Measurements from ENCODE around the gene SLC13A4. TPM values are rescaled to one million over a fixed set of nuclear protein-coding genes. Genes with fewer than 3 reads are reported as not detected.

SLC13A4 gene
- total and polyA plus RNA-seq, 2 of the 13 experiments (the other 11 are each of a cell fraction or from before 2014, with no cell fraction given) = 0.04 TPM; not detected in 1

DNA sequence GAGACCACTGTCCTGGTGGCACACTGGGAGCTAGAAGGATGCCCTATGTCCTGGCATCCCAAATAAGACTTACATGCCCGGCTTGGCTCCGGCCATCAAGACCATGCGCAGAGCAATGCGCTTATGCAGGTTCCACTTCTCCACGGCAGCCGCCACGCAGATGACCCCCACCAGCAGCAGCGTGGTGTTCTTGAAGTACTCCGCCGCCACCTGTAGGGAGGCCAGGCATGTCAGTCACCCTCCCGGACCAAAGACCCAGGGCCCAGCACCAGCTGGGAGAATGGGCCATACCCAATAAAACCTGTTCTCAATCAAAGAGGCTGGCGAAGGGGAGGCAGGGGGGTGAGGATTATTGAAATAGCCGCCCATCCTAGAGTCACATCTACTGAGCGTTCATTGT is 19.9 kb downstream of the SLC13A4 start:
- intact Hi-C loops (cut with micrococcal nuclease; ENCODE audit: unreplicated experiment) = no loop called here
- ATAC-seq (peak; percentile 43; the same call in 2 of the 3 replicates), FAIRE-seq (no peak), DNase-seq (ENCODE audit: low spot score) (no peak)
- Histone ChIP-seq H3K9me3 (ENCODE audit: low read length) (no peaks in the 10 kb centered on the region), H3K4me1 (ENCODE audit: insufficient read depth, low read length) (peaks cover 29% of the 10 kb centered on the region), H4K20me1 (ENCODE audit: insufficient read depth, low read length) (no peaks in the 10 kb centered on the region), H3K36me3 (replicated peaks in 1 of 2; ENCODE audit: control insufficient read depth in 1 of 2, insufficient read depth in 2 of 2, low read length in 2 of 2) (no peaks in the 10 kb centered on the region), H3K9ac (ENCODE audit: insufficient read depth, low read depth, low read length) (no peak overlapping the region), H3K27me3 (ENCODE audit: control insufficient read depth in 1 of 2, insufficient read depth in 2 of 2, low read length in 2 of 2) (peaks cover 0 to 10% of the 10 kb centered on the region in 2 experiments; a peak in 4 of 5 replicates), H3K4me2 (ENCODE audit: low read depth, low read length) (no peak overlapping the region), H3K79me2 (ENCODE audit: insufficient read depth, low read length) (no peaks in the 10 kb centered on the region), H2AFZ (ENCODE audit: low read length) (no peak overlapping the region), H3K27ac (ENCODE audit: extremely low read length, insufficient read depth, low read length) (no peak overlapping the region), H3K4me3 (replicated peaks in 1 of 3; ENCODE audit: insufficient read depth in 1 of 3, low read depth in 2 of 3, low read length in 3 of 3) (no peak overlapping the region)
- in situ Hi-C loops (cut with HindIII; ENCODE audit: extremely low pct_ligation_motif_present, low pct_unique_long_range_greater_than_20kb) = no loop called here
- no TSS peak for BruUV-seq (replicated peaks)
- ChIA-PET POLR2A (no interaction called here), CTCF (ENCODE audit: low intra/inter-chr PET ratio, low total read pairs) (no interaction called here)
- 48% methylated on average over 13 of the region's 14 CpGs for WGBS (ENCODE audit: low lambda C conversion rate)
- TF ChIP-seq WIZ (CRISPR knock-in tag; IDR thresholded peaks at IDR 0.05) (no peak), ZC3H13 (CRISPR knock-in tag; IDR thresholded peaks at IDR 0.05) (no peak), AHR (CRISPR knock-in tag; IDR thresholded peaks at IDR 0.05) (no peak), SUZ12 (IDR thresholded peaks at IDR 0.05; ENCODE audit: low read depth, low read length) (no peak), THYN1 (CRISPR knock-in tag; IDR thresholded peaks at IDR 0.05; ENCODE audit: borderline replicate concordance, low read depth) (no peak), ISL2 (CRISPR knock-in tag; IDR thresholded peaks at IDR 0.05) (no peak), ZNF274 (CRISPR knock-in tag; IDR thresholded peaks at IDR 0.05) (no peak), HNRNPK (IDR thresholded peaks at IDR 0.05; ENCODE audit: low read depth, low read length, poor library complexity, severe bottlenecking) (no peak), KMT2A (CRISPR knock-in tag; IDR thresholded peaks at IDR 0.05) (no peak), KDM2A (CRISPR knock-in tag; IDR thresholded peaks at IDR 0.05; ENCODE audit: borderline replicate concordance, low read depth) (0 out of 2 replicates have a peak, but pooled peaks have one; percentile 19), ATAD3A (CRISPR knock-in tag; IDR thresholded peaks at IDR 0.05) (no peak)
- TF ChIP-seq, protein P1, sequence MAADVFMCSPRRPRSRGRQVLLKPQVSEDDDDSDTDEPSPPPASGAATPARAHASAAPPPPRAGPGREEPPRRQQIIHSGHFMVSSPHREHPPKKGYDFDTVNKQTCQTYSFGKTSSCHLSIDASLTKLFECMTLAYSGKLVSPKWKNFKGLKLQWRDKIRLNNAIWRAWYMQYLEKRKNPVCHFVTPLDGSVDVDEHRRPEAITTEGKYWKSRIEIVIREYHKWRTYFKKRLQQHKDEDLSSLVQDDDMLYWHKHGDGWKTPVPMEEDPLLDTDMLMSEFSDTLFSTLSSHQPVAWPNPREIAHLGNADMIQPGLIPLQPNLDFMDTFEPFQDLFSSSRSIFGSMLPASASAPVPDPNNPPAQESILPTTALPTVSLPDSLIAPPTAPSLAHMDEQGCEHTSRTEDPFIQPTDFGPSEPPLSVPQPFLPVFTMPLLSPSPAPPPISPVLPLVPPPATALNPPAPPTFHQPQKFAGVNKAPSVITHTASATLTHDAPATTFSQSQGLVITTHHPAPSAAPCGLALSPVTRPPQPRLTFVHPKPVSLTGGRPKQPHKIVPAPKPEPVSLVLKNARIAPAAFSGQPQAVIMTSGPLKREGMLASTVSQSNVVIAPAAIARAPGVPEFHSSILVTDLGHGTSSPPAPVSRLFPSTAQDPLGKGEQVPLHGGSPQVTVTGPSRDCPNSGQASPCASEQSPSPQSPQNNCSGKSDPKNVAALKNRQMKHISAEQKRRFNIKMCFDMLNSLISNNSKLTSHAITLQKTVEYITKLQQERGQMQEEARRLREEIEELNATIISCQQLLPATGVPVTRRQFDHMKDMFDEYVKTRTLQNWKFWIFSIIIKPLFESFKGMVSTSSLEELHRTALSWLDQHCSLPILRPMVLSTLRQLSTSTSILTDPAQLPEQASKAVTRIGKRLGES (CRISPR knock-in tag; IDR thresholded peaks at IDR 0.05; ENCODE audit: borderline replicate concordance) = no peak
- TF ChIP-seq, protein P2, sequence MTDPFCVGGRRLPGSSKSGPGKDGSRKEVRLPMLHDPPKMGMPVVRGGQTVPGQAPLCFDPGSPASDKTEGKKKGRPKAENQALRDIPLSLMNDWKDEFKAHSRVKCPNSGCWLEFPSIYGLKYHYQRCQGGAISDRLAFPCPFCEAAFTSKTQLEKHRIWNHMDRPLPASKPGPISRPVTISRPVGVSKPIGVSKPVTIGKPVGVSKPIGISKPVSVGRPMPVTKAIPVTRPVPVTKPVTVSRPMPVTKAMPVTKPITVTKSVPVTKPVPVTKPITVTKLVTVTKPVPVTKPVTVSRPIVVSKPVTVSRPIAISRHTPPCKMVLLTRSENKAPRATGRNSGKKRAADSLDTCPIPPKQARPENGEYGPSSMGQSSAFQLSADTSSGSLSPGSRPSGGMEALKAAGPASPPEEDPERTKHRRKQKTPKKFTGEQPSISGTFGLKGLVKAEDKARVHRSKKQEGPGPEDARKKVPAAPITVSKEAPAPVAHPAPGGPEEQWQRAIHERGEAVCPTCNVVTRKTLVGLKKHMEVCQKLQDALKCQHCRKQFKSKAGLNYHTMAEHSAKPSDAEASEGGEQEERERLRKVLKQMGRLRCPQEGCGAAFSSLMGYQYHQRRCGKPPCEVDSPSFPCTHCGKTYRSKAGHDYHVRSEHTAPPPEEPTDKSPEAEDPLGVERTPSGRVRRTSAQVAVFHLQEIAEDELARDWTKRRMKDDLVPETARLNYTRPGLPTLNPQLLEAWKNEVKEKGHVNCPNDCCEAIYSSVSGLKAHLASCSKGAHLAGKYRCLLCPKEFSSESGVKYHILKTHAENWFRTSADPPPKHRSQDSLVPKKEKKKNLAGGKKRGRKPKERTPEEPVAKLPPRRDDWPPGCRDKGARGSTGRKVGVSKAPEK (CRISPR knock-in tag; IDR thresholded peaks at IDR 0.05; ENCODE audit: borderline replicate concordance) = no peak
- TF ChIP-seq, protein P3, sequence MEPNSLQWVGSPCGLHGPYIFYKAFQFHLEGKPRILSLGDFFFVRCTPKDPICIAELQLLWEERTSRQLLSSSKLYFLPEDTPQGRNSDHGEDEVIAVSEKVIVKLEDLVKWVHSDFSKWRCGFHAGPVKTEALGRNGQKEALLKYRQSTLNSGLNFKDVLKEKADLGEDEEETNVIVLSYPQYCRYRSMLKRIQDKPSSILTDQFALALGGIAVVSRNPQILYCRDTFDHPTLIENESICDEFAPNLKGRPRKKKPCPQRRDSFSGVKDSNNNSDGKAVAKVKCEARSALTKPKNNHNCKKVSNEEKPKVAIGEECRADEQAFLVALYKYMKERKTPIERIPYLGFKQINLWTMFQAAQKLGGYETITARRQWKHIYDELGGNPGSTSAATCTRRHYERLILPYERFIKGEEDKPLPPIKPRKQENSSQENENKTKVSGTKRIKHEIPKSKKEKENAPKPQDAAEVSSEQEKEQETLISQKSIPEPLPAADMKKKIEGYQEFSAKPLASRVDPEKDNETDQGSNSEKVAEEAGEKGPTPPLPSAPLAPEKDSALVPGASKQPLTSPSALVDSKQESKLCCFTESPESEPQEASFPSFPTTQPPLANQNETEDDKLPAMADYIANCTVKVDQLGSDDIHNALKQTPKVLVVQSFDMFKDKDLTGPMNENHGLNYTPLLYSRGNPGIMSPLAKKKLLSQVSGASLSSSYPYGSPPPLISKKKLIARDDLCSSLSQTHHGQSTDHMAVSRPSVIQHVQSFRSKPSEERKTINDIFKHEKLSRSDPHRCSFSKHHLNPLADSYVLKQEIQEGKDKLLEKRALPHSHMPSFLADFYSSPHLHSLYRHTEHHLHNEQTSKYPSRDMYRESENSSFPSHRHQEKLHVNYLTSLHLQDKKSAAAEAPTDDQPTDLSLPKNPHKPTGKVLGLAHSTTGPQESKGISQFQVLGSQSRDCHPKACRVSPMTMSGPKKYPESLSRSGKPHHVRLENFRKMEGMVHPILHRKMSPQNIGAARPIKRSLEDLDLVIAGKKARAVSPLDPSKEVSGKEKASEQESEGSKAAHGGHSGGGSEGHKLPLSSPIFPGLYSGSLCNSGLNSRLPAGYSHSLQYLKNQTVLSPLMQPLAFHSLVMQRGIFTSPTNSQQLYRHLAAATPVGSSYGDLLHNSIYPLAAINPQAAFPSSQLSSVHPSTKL (CRISPR knock-in tag; IDR thresholded peaks at IDR 0.05) = no peak
- TF ChIP-seq, protein P4, sequence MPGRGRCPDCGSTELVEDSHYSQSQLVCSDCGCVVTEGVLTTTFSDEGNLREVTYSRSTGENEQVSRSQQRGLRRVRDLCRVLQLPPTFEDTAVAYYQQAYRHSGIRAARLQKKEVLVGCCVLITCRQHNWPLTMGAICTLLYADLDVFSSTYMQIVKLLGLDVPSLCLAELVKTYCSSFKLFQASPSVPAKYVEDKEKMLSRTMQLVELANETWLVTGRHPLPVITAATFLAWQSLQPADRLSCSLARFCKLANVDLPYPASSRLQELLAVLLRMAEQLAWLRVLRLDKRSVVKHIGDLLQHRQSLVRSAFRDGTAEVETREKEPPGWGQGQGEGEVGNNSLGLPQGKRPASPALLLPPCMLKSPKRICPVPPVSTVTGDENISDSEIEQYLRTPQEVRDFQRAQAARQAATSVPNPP (CRISPR knock-in tag; IDR thresholded peaks at IDR 0.05) = no peak

Data from HepG2 (cell line).